ENCODE data around the gene CACNG8. TPM values are rescaled to one million over a fixed set of nuclear protein-coding genes. Genes with fewer than 3 reads are reported as not detected.

The CACNG8 gene
- total RNA-seq, 1 experiment from 2014 or later: 0.91 TPM

DNA sequence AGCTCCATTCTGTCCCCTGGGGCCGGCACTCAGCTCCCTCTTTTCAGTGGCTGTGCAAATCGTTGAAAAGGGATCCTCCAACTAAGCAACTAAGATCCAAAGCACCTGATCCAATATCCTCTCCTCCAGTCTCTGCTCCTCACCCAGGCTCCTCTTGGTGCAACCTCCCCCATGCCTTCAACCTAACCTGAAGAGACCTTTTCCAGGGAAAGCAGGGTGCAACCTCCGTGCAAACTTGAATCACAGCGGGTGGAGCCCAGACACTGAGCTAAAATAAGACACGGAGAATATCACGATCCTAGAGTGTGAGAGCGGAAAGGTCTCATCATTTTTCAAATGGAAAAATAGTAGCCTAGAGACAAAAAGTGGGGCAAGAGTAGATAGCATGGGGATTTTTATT lies 45.4 kb upstream of the CACNG8 start:
- Mint-ChIP-seq H3K27me3 (ENCODE audit: insufficient read depth, unreplicated experiment) (no peaks in the 10 kb centered on the region), H3K36me3 (ENCODE audit: insufficient read depth, unreplicated experiment) (no peaks in the 10 kb centered on the region), H3K9me3 (ENCODE audit: unreplicated experiment) (no peaks in the 10 kb centered on the region), H3K4me1 (ENCODE audit: low read depth, unreplicated experiment) (no peaks in the 10 kb centered on the region), H3K4me3 (ENCODE audit: unreplicated experiment) (no peak overlapping the region), H3K27ac (ENCODE audit: unreplicated experiment) (no peak overlapping the region)
- no peaks in the 10 kb centered on the region for H3K27me3 ChIP-seq (replicated peaks; ENCODE audit: control insufficient read depth, insufficient read depth, low read length)
- no peak overlapping the region for H3K4me3 ChIP-seq (ENCODE audit: low read depth, low read length)
- intact Hi-C loops (cut with micrococcal nuclease; ENCODE audit: unreplicated experiment): no loop called here
- H3K36me3 ChIP-seq (ENCODE audit: control insufficient read depth, insufficient read depth, low read length): no peaks in the 10 kb centered on the region
- no peaks in the 10 kb centered on the region for H3K9me3 ChIP-seq
- no peaks in the 10 kb centered on the region for H3K4me1 ChIP-seq
- ChIA-PET CTCF (no interaction called here), POLR2A (no interaction called here)
- no peak for TF ChIP-seq CTCF (IDR thresholded peaks at IDR 0.05; ENCODE audit: insufficient read depth in 1 of 2, low read depth in 1 of 2, low read length in 1 of 2, severe bottlenecking in 1 of 2, unreplicated experiment in 1 of 2)
- no TSS peak for BruUV-seq (replicated peaks)
- no peak for DNase-seq

DNA sequence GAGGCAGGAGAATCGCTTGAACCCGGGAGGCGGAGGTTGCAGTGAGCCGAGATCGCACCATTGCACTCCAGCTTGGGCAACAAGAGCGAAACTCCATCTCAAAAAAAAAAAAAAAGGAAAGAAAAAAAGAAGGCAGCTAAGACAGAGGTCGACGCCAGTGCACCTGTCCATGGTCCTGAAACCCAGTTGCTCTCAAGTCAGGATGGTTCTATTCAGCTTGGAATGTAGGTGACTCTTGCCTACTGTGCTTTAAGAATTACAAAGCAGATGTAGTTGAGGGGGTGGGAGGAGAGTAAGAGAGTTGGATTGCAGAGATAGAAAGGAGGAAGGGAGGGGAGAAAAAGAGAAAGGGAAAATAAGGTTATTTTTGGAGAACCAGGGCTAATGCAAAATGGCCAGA lies 35.0 kb upstream of the CACNG8 start:
- no peaks in the 10 kb centered on the region for H3K9me3 Mint-ChIP-seq (ENCODE audit: unreplicated experiment)
- no peaks in the 10 kb centered on the region for H3K36me3 Mint-ChIP-seq (ENCODE audit: insufficient read depth, unreplicated experiment)
- Histone ChIP-seq H3K4me1 (no peaks in the 10 kb centered on the region), H3K9me3 (no peaks in the 10 kb centered on the region), H3K4me3 (ENCODE audit: low read depth, low read length) (no peak overlapping the region), H3K27me3 (replicated peaks; ENCODE audit: control insufficient read depth, insufficient read depth, low read length) (no peaks in the 10 kb centered on the region), H3K36me3 (ENCODE audit: control insufficient read depth, insufficient read depth, low read length) (no peaks in the 10 kb centered on the region)
- no peaks in the 10 kb centered on the region for H3K4me1 Mint-ChIP-seq (ENCODE audit: low read depth, unreplicated experiment)
- no peak overlapping the region for H3K27ac Mint-ChIP-seq (ENCODE audit: unreplicated experiment)
- POLR2A ChIA-PET: no interaction called here
- no peak for TF ChIP-seq CTCF (IDR thresholded peaks at IDR 0.05; ENCODE audit: insufficient read depth in 1 of 2, low read depth in 1 of 2, low read length in 1 of 2, severe bottlenecking in 1 of 2, unreplicated experiment in 1 of 2)
- no peaks in the 10 kb centered on the region for H3K27me3 Mint-ChIP-seq (ENCODE audit: insufficient read depth, unreplicated experiment)
- CTCF ChIA-PET: no interaction called here
- intact Hi-C loops (cut with micrococcal nuclease; ENCODE audit: unreplicated experiment): no loop called here
- DNase-seq: peak; percentile 39 to 41
- H3K4me3 Mint-ChIP-seq (ENCODE audit: unreplicated experiment): no peak overlapping the region
- no TSS peak for BruUV-seq (replicated peaks)

DNA sequence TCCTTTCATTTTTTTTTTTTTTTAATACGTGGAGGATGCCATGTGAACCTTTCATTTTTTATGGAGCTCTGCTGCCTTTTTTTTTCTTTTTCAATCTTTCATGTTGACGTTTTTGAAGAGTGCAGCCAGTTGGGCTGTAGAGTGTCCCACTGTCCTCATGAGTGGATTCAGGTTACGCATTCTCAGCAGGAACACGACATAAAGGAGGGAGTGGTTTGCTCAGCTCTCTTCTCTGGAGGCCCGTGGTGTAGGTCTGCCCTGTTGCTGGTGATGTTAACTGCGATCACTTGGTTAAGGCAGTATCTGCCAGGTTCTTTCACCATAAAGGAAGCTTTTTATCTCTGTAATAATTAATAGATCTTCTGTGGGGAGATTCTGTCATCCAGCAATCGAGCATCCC lies 26.7 kb upstream of the CACNG8 start:
- Mint-ChIP-seq H3K9me3 (ENCODE audit: unreplicated experiment) (no peaks in the 10 kb centered on the region), H3K4me3 (ENCODE audit: unreplicated experiment) (no peak overlapping the region), H3K4me1 (ENCODE audit: low read depth, unreplicated experiment) (no peaks in the 10 kb centered on the region), H3K36me3 (ENCODE audit: insufficient read depth, unreplicated experiment) (no peaks in the 10 kb centered on the region), H3K27ac (ENCODE audit: unreplicated experiment) (no peak overlapping the region), H3K27me3 (ENCODE audit: insufficient read depth, unreplicated experiment) (no peaks in the 10 kb centered on the region)
- Histone ChIP-seq H3K36me3 (ENCODE audit: control insufficient read depth, insufficient read depth, low read length) (no peaks in the 10 kb centered on the region), H3K4me1 (no peaks in the 10 kb centered on the region), H3K9me3 (no peaks in the 10 kb centered on the region), H3K27me3 (replicated peaks; ENCODE audit: control insufficient read depth, insufficient read depth, low read length) (no peaks in the 10 kb centered on the region), H3K4me3 (ENCODE audit: low read depth, low read length) (no peak overlapping the region)
- POLR2A ChIA-PET: no interaction called here
- CTCF ChIA-PET: interaction anchor here (0.6 kb wide), 1 partner anchor 503 kb away, joined by 3 read pairs; no protein-coding TSS in a partner anchor
- intact Hi-C loops (cut with micrococcal nuclease; ENCODE audit: unreplicated experiment): no loop called here
- BruUV-seq (replicated peaks): no TSS peak
- no peak for DNase-seq
- no peak for TF ChIP-seq CTCF (IDR thresholded peaks at IDR 0.05; ENCODE audit: insufficient read depth in 1 of 2, low read depth in 1 of 2, low read length in 1 of 2, severe bottlenecking in 1 of 2, unreplicated experiment in 1 of 2)
